ENCODE data around the gene FCRL1.

The FCRL1 gene

DNA sequence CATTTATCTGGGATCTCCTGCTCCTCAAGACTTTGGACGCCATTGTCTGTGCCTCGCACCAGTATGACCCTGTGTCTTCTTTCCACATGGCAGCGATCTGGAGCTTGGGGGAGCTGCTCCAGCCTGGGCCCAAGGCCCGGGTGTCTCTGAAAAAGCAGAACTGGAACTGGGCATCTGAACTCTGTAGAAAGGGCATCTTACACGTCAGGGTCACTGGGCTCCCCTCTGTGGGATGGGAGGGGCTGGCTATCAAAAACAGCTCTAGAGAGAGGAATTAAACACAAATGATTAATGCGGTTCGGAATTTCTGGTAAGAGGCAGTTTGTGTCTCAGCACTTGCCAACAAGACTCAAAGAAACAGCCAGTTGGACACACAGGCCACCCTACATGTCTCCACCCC is 16.1 kb downstream of the FCRL1 start:
- Histone ChIP-seq H3K27me3 (ENCODE audit: insufficient read depth, insufficient read length) (peaks cover 2% of the 10 kb centered on the region), H3K9me3 (ENCODE audit: insufficient read depth, low read length) (peaks cover 5% of the 10 kb centered on the region; the same call in 1 of the 2 replicates), H3K36me3 (ENCODE audit: insufficient read depth, insufficient read length, low read length) (no peaks in the 10 kb centered on the region), H3K4me3 (ENCODE audit: insufficient read length, low read depth) (no peak overlapping the region), H3K4me1 (ENCODE audit: insufficient read depth, insufficient read length) (no peaks in the 10 kb centered on the region), H3K9ac (ENCODE audit: insufficient read length, low read depth) (no peak overlapping the region)
- TF ChIP-seq YY1 (IDR thresholded peaks at IDR 0.05; ENCODE audit: insufficient read depth, insufficient read length) (no peak), ZNF274 (IDR thresholded peaks at IDR 0.05; ENCODE audit: low read depth, low read length) (no peak), SUZ12 (IDR thresholded peaks at IDR 0.05; ENCODE audit: extremely low read depth, insufficient read depth, insufficient read length) (no peak)
- DNase-seq (ENCODE audit: low read depth, low spot score) = no peak

GRCh38 chr1:157799996-157800395 is 19.9 kb downstream of the FCRL1 start:
- DNase-seq (ENCODE audit: low read depth, low spot score) = no peak
- Histone ChIP-seq H3K36me3 (ENCODE audit: insufficient read depth, insufficient read length, low read length) (no peaks in the 10 kb centered on the region), H3K4me1 (ENCODE audit: insufficient read depth, insufficient read length) (no peaks in the 10 kb centered on the region), H3K9me3 (ENCODE audit: insufficient read depth, low read length) (peaks cover 5% of the 10 kb centered on the region; the same call in 1 of the 2 replicates), H3K9ac (ENCODE audit: insufficient read length, low read depth) (no peak overlapping the region), H3K4me3 (ENCODE audit: insufficient read length, low read depth) (no peak overlapping the region), H3K27me3 (ENCODE audit: insufficient read depth, insufficient read length) (no peaks in the 10 kb centered on the region)
- no peak for TF ChIP-seq ZNF274 (IDR thresholded peaks at IDR 0.05; ENCODE audit: low read depth, low read length)
- TF ChIP-seq YY1 (IDR thresholded peaks at IDR 0.05; ENCODE audit: insufficient read depth, insufficient read length) = no peak
- TF ChIP-seq SUZ12 (IDR thresholded peaks at IDR 0.05; ENCODE audit: extremely low read depth, insufficient read depth, insufficient read length) = no peak

DNA sequence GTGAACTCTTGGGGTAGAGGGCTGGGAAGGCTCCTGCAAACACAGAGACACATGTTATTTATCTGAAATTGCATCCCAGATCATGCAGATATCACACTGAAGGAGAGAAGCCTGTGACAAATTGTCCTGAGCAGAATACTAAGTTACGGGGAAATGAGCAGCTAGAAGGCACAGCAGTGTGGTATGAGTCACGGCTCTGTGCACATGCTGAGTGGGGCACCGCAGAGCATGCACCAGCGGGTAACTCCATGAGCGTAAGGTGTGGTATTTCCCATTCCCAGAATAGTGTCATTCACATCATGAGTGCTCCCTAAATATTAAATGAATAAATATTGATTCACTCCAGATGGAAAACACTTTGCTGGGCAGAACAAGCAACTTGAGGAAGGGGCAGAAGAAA is 21.7 kb downstream of the FCRL1 start:
- H3K27me3 ChIP-seq (ENCODE audit: insufficient read depth, insufficient read length) = no peaks in the 10 kb centered on the region
- H3K4me3 ChIP-seq (ENCODE audit: insufficient read length, low read depth) = no peak overlapping the region
- no peak for DNase-seq (ENCODE audit: low read depth, low spot score)
- H3K4me1 ChIP-seq (ENCODE audit: insufficient read depth, insufficient read length) = no peaks in the 10 kb centered on the region
- no peaks in the 10 kb centered on the region for H3K36me3 ChIP-seq (ENCODE audit: insufficient read depth, insufficient read length, low read length)
- no peak for TF ChIP-seq YY1 (IDR thresholded peaks at IDR 0.05; ENCODE audit: insufficient read depth, insufficient read length)
- no peak for TF ChIP-seq SUZ12 (IDR thresholded peaks at IDR 0.05; ENCODE audit: extremely low read depth, insufficient read depth, insufficient read length)
- no peak for TF ChIP-seq ZNF274 (IDR thresholded peaks at IDR 0.05; ENCODE audit: low read depth, low read length)
- H3K9ac ChIP-seq (ENCODE audit: insufficient read length, low read depth) = no peak overlapping the region
- peaks cover 17% of the 10 kb centered on the region for H3K9me3 ChIP-seq (ENCODE audit: insufficient read depth, low read length)

GRCh38 chr1:157785248-157785647 is 34.7 kb downstream of the FCRL1 start:
- Histone ChIP-seq H3K36me3 (ENCODE audit: insufficient read depth, insufficient read length, low read length) (no peaks in the 10 kb centered on the region), H3K4me1 (ENCODE audit: insufficient read depth, insufficient read length) (no peaks in the 10 kb centered on the region)

DNA sequence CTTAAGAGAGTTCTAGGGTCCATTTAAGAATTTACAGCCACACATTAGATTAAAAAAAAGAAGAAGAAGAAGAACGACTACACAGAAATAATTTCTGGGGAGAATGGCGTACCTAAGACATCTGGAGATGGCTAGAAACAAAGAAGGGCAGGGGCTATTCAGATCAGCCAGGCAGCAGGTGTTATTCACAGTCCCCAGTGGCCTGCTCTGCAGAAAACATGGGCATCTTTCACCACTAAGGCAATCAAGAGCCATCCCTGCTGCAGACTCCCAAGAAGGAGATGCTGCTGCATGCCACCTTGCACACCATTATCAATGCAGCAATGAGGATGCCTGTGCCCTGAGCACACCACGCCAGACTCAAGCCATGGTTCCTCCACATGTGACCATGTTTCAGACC is 35.1 kb downstream of the FCRL1 start:
- no peak for TF ChIP-seq YY1 (IDR thresholded peaks at IDR 0.05; ENCODE audit: insufficient read depth, insufficient read length)
- TF ChIP-seq SUZ12 (IDR thresholded peaks at IDR 0.05; ENCODE audit: extremely low read depth, insufficient read depth, insufficient read length) = no peak
- Histone ChIP-seq H3K9ac (ENCODE audit: insufficient read length, low read depth) (no peak overlapping the region), H3K4me1 (ENCODE audit: insufficient read depth, insufficient read length) (no peaks in the 10 kb centered on the region), H3K9me3 (ENCODE audit: insufficient read depth, low read length) (no peaks in the 10 kb centered on the region), H3K36me3 (ENCODE audit: insufficient read depth, insufficient read length, low read length) (no peaks in the 10 kb centered on the region), H3K4me3 (ENCODE audit: insufficient read length, low read depth) (no peak overlapping the region), H3K27me3 (ENCODE audit: insufficient read depth, insufficient read length) (no peaks in the 10 kb centered on the region)
- DNase-seq (ENCODE audit: low read depth, low spot score) = no peak

More at GRCh38 chr1:157785248-157785647, 34.7 kb downstream of the FCRL1 start:
- no peak for DNase-seq (ENCODE audit: low read depth, low spot score)
- Histone ChIP-seq H3K9me3 (ENCODE audit: insufficient read depth, low read length) (no peaks in the 10 kb centered on the region), H3K9ac (ENCODE audit: insufficient read length, low read depth) (no peak overlapping the region), H3K27me3 (ENCODE audit: insufficient read depth, insufficient read length) (no peaks in the 10 kb centered on the region), H3K4me3 (ENCODE audit: insufficient read length, low read depth) (no peak overlapping the region)
- TF ChIP-seq ZNF274 (IDR thresholded peaks at IDR 0.05; ENCODE audit: low read depth, low read length) = no peak

GRCh38 chr1:157782931-157783330 is 37.0 kb downstream of the FCRL1 start:
- no peak overlapping the region for H3K9ac ChIP-seq (ENCODE audit: insufficient read length, low read depth)
- no peaks in the 10 kb centered on the region for H3K27me3 ChIP-seq (ENCODE audit: insufficient read depth, insufficient read length)
- no peak for TF ChIP-seq ZNF274 (IDR thresholded peaks at IDR 0.05; ENCODE audit: low read depth, low read length)
- TF ChIP-seq YY1 (IDR thresholded peaks at IDR 0.05; ENCODE audit: insufficient read depth, insufficient read length) = no peak
- TF ChIP-seq SUZ12 (IDR thresholded peaks at IDR 0.05; ENCODE audit: extremely low read depth, insufficient read depth, insufficient read length) = no peak
- H3K4me3 ChIP-seq (ENCODE audit: insufficient read length, low read depth) = no peak overlapping the region
- H3K9me3 ChIP-seq (ENCODE audit: insufficient read depth, low read length) = no peaks in the 10 kb centered on the region
- no peaks in the 10 kb centered on the region for H3K36me3 ChIP-seq (ENCODE audit: insufficient read depth, insufficient read length, low read length)
- no peak for DNase-seq (ENCODE audit: low read depth, low spot score)
- peaks cover 2% of the 10 kb centered on the region for H3K4me1 ChIP-seq (ENCODE audit: insufficient read depth, insufficient read length)

GRCh38 chr1:157781048-157781447 is 38.9 kb downstream of the FCRL1 start:
- DNase-seq (ENCODE audit: low read depth, low spot score) = no peak
- Histone ChIP-seq H3K27me3 (ENCODE audit: insufficient read depth, insufficient read length) (no peaks in the 10 kb centered on the region), H3K4me1 (ENCODE audit: insufficient read depth, insufficient read length) (peaks cover 2% of the 10 kb centered on the region), H3K9me3 (ENCODE audit: insufficient read depth, low read length) (no peaks in the 10 kb centered on the region), H3K9ac (ENCODE audit: insufficient read length, low read depth) (no peak overlapping the region), H3K36me3 (ENCODE audit: insufficient read depth, insufficient read length, low read length) (no peaks in the 10 kb centered on the region), H3K4me3 (ENCODE audit: insufficient read length, low read depth) (no peak overlapping the region)
- TF ChIP-seq YY1 (IDR thresholded peaks at IDR 0.05; ENCODE audit: insufficient read depth, insufficient read length) = no peak
- no peak for TF ChIP-seq ZNF274 (IDR thresholded peaks at IDR 0.05; ENCODE audit: low read depth, low read length)
- no peak for TF ChIP-seq SUZ12 (IDR thresholded peaks at IDR 0.05; ENCODE audit: extremely low read depth, insufficient read depth, insufficient read length)

DNA sequence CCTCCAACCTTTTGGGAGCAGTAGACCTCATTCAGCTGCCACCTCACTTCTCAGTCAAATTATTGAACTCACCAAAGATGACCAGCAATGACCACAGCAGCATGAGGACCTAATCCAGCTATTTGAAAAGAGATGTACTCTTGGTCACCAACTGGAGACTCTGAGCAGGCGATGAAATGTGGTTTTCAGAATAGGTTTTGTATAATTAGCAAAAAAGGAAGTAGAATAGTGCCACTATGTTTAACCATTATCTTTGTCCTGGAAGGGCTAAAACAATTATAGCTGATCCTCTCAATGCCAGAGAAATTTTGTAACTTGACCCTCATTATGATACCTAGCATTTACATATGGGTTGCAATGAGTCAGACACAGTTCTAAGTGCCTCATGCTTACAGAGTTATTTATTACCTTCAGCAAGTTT is 42.9 kb downstream of the FCRL1 start, which contains the start of gene FCRL2:
Gene FCRL2, minus strand, starts transcription at position 162 of the 421 bp plus-strand sequence. Its CDS starts 59 bp downstream, at position 103.
- no peak for DNase-seq (ENCODE audit: low read depth, low spot score)
- no peak within 1 kb of the TSS for H3K9ac ChIP-seq (ENCODE audit: insufficient read length, low read depth)
- H3K4me1 ChIP-seq (ENCODE audit: insufficient read depth, insufficient read length) = peaks cover 2% of the 10 kb centered on the region
- no peaks in the 10 kb centered on the region for H3K27me3 ChIP-seq (ENCODE audit: insufficient read depth, insufficient read length)
- H3K36me3 ChIP-seq (ENCODE audit: insufficient read depth, insufficient read length, low read length) = no peaks in the 10 kb centered on the region
- H3K4me3 ChIP-seq (ENCODE audit: insufficient read length, low read depth) = no peak within 1 kb of the TSS
- no peaks in the 10 kb centered on the region for H3K9me3 ChIP-seq (ENCODE audit: insufficient read depth, low read length)
- TF ChIP-seq YY1 (IDR thresholded peaks at IDR 0.05; ENCODE audit: insufficient read depth, insufficient read length) = no peak
- TF ChIP-seq ZNF274 (IDR thresholded peaks at IDR 0.05; ENCODE audit: low read depth, low read length) = no peak
- TF ChIP-seq SUZ12 (IDR thresholded peaks at IDR 0.05; ENCODE audit: extremely low read depth, insufficient read depth, insufficient read length) = no peak
